Loucy (cell line): ENCODE results near the gene ZNF749.

Source experiments
- H2AFZ ChIP-seq: fragments of 200-600 bp; sonication (generic); 2 replicates; pipeline ENCODE4 v1.6.0; 2016; ENCODE audit warnings: antibody characterized with exemption, mild to moderate bottlenecking, low read length, moderate library complexity
- H3F3A ChIP-seq: fragments of 200-600 bp; 2 replicates; pipeline ENCODE4 v1.6.0; 2016; ENCODE audit warnings: antibody characterized with exemption, low read depth, mild to moderate bottlenecking
- H3K27me3 ChIP-seq: fragments of 200-600 bp; sonication (generic); 2 replicates; pipeline ENCODE4 v1.6.1; 2014; ENCODE audit warnings: low read length, mild to moderate bottlenecking; ENCODE audit not compliant: insufficient read depth, poor library complexity, severe bottlenecking
- H3K36me3 ChIP-seq: fragments of 200-600 bp; sonication (generic); 2 replicates; pipeline ENCODE4 v1.6.1; 2016; ENCODE audit warnings: low read length; ENCODE audit not compliant: insufficient read depth
- H3K4me1 ChIP-seq: fragments of 200-600 bp; sonication (generic); 2 replicates; pipeline ENCODE4 v1.5.1; 2014; ENCODE audit warnings: low read length, mild to moderate bottlenecking; ENCODE audit not compliant: insufficient read depth, poor library complexity, severe bottlenecking
- H3K4me2 ChIP-seq: fragments of 200-600 bp; sonication (generic); 2 replicates; pipeline ENCODE4 v1.6.0; 2014; ENCODE audit warnings: antibody characterized with exemption, low read length, low read depth, mild to moderate bottlenecking; ENCODE audit not compliant: poor library complexity, severe bottlenecking
- H3K4me3 ChIP-seq: fragments of 200-600 bp; sonication (generic); 2 replicates; pipeline ENCODE4 v1.5.1; 2014; ENCODE audit warnings: low read length, mild to moderate bottlenecking, mixed read lengths; ENCODE audit not compliant: poor library complexity, severe bottlenecking
- H3K79me2 ChIP-seq: fragments of 200-600 bp; sonication (generic); 2 replicates; pipeline ENCODE4 v1.6.1; 2014; ENCODE audit warnings: low read length; ENCODE audit not compliant: insufficient read depth
- H3K9ac ChIP-seq: fragments of 200-600 bp; sonication (generic); 2 replicates; pipeline ENCODE4 v1.6.0; 2014; ENCODE audit warnings: mild to moderate bottlenecking, low read depth, low read length, moderate library complexity; ENCODE audit not compliant: poor library complexity, severe bottlenecking
- H3K9me2 ChIP-seq: fragments of 200-600 bp; sonication (generic); replicated peaks from 2 replicates; pipeline ENCODE4 v1.6.1; 2016; ENCODE audit warnings: low read depth, low read length, mixed read lengths
- H3K9me3 ChIP-seq: fragments of 200-600 bp; sonication (generic); 2 replicates; pipeline ENCODE4 v1.6.1; 2014; ENCODE audit warnings: mild to moderate bottlenecking, antibody characterized with exemption, low read length, low read depth; ENCODE audit not compliant: insufficient read depth
- H4K20me1 ChIP-seq: fragments of 200-600 bp; sonication (generic); 2 replicates; pipeline ENCODE4 v1.6.0; 2014; ENCODE audit warnings: antibody characterized with exemption, low read length, mild to moderate bottlenecking; ENCODE audit not compliant: insufficient read depth, poor library complexity, severe bottlenecking
- CTCF ChIP-seq: fragments of 200-600 bp; sonication (generic); conservative IDR thresholded peaks from 2 replicates; pipeline ENCODE4 v1.5.1; 2014; ENCODE audit warnings: mild to moderate bottlenecking, antibody characterized with exemption, low read length
- EZH2phosphoT487 ChIP-seq: fragments of 200-600 bp; IDR thresholded peaks from 2 replicates; pipeline ENCODE4 v1.6.1; 2018; ENCODE audit warnings: antibody characterized with exemption, mild to moderate bottlenecking, moderate library complexity, borderline replicate concordance

The ZNF749 gene

DNA sequence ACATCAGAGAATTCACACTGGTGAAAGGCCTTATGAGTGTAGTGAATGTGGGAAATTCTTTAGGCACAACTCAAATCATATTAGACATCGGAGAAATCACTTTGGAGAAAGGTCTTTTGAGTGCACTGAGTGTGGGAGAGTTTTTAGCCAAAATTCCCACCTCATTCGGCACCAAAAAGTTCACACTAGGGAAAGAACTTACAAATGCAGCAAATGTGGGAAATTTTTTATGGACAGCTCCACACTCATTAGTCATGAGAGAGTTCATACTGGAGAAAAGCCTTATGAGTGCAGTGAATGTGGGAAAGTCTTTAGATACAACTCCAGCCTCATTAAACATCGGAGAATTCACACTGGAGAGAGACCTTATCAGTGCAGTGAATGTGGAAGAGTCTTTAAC, 14.1 kb upstream of the ZNF749 start:
- Histone ChIP-seq H3K36me3 (peaks cover 24% of the 10 kb centered on the region; the same call in 1 of the 2 replicates), H2AFZ (no peak overlapping the region), H4K20me1 (no peaks in the 10 kb centered on the region)

GRCh38 chr19:57434386-57435061, 601 bp upstream of the ZNF749 start:
- Histone ChIP-seq H3K9me2 (no peaks in the 10 kb centered on the region), H3F3A (no peaks in the 10 kb centered on the region), H3K9ac (peak overlapping the region; percentile 79), H3K9me3 (no peaks in the 10 kb centered on the region), H3K36me3 (no peaks in the 10 kb centered on the region), H3K27me3 (no peaks in the 10 kb centered on the region), H4K20me1 (peaks cover 11% of the 10 kb centered on the region), H3K4me1 (peaks cover 18% of the 10 kb centered on the region), H2AFZ (peak overlapping the region; percentile 95), H3K4me3 (peak overlapping the region; percentile 83), H3K79me2 (peaks cover 38% of the 10 kb centered on the region), H3K4me2 (peak overlapping the region; percentile 83)
- TF ChIP-seq EZH2phosphoT487 (no peak), CTCF (no peak)

More for the DNA sequence above, 14.1 kb upstream of the ZNF749 start:
- no peak overlapping the region for H3K4me2 ChIP-seq
- no peaks in the 10 kb centered on the region for H3K9me2 ChIP-seq
- no peaks in the 10 kb centered on the region for H3K9me3 ChIP-seq
- H3K79me2 ChIP-seq = no peaks in the 10 kb centered on the region
- no peaks in the 10 kb centered on the region for H3K27me3 ChIP-seq
- no peak overlapping the region for H3K9ac ChIP-seq
- TF ChIP-seq EZH2phosphoT487 (no peak), CTCF (no peak)
- H3K4me1 ChIP-seq = peaks cover 3% of the 10 kb centered on the region
- no peaks in the 10 kb centered on the region for H3F3A ChIP-seq
- no peak overlapping the region for H3K4me3 ChIP-seq

DNA sequence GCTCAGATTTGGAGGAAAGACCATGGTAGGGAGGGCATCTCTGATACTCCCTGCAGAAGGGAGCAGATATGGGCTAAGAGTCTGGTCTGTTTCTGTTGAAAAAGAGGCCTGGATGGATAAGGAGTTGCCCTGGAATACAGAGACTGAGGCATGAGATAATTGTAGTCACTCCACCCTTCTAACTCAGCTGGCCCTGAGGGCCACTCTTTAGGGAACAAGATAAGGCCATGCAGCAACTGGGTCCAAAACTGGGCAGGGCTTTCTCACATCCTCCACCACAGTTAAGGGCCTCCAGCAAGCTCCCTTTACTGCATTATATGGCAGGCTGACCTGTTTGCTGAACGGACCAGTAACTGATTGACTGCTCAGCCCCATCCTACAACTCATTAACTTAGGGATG, 1.3 kb downstream of the ZNF749 start:
- no peaks in the 10 kb centered on the region for H3K36me3 ChIP-seq
- H3K4me1 ChIP-seq = peaks cover 22% of the 10 kb centered on the region
- H3K79me2 ChIP-seq = peaks cover 53% of the 10 kb centered on the region
- no peak for TF ChIP-seq CTCF
- no peak for TF ChIP-seq EZH2phosphoT487
- H3F3A ChIP-seq = no peaks in the 10 kb centered on the region
- H3K9me3 ChIP-seq = no peaks in the 10 kb centered on the region
- H2AFZ ChIP-seq = no peak overlapping the region
- peaks cover 11% of the 10 kb centered on the region for H4K20me1 ChIP-seq
- H3K4me2 ChIP-seq = peak overlapping the region; percentile 91
- H3K27me3 ChIP-seq = no peaks in the 10 kb centered on the region
- peak overlapping the region; percentile 83 for H3K4me3 ChIP-seq
- no peaks in the 10 kb centered on the region for H3K9me2 ChIP-seq
- peak overlapping the region; percentile 79 for H3K9ac ChIP-seq
